Activated B cell treated with CpG ODN at 0.5 μM for 24 hours (primary cell): ENCODE data around the gene HDAC10. TPM values are rescaled to one million over a fixed set of nuclear protein-coding genes. Genes with fewer than 3 reads are reported as not detected.

ENCODE experiments used
- ATAC-seq: fragments of 200-7000 bp; cut with Tn5 transposase; one replicate; pipeline ENCODE4 v1.10.0; 2021; ENCODE audit warnings: low read depth, mild to moderate bottlenecking, moderate library complexity
- CTCF ChIA-PET: fragments of 350-600 bp; sonication (Branson Sonifier 250); formaldehyde crosslinking; loops from one replicate; lab custom pipeline; 2021; ENCODE audit warnings: antibody characterized with exemption; lab: Charles Lee
- POLR2A ChIA-PET: fragments of 350-600 bp; sonication (Branson Sonifier 250); formaldehyde crosslinking; loops from one replicate; lab custom pipeline; 2021; ENCODE audit warnings: antibody characterized with exemption; lab: Charles Lee
- DNase-seq: peaks from one replicate; pipeline ENCODE4 v3.0.0; 2022
- H3K27ac Mint-ChIP-seq: one replicate; pipeline ENCODE4 v1.8.0; 2020; ENCODE audit warnings: mixed read lengths
- H3K27me3 Mint-ChIP-seq: one replicate; pipeline ENCODE4 v1.8.0; 2021; ENCODE audit warnings: mixed read lengths
- H3K36me3 Mint-ChIP-seq: one replicate; pipeline ENCODE4 v1.8.0; 2021; ENCODE audit warnings: low read depth, mixed read lengths
- H3K4me1 Mint-ChIP-seq: one replicate; pipeline ENCODE4 v1.8.0; 2021; ENCODE audit warnings: mixed read lengths
- H3K4me3 Mint-ChIP-seq: one replicate; pipeline ENCODE4 v1.8.0; 2020; ENCODE audit warnings: mild to moderate bottlenecking, mixed read lengths
- H3K9me3 Mint-ChIP-seq: one replicate; pipeline ENCODE4 v1.8.0; 2020; ENCODE audit warnings: mixed read lengths
- intact Hi-C: fragments of 100-400 bp; cut with micrococcal nuclease; formaldehyde crosslinking; loops from one replicate; pipeline ENCODE4 v1.15.1; 2024
- total RNA-seq: library from RNA; stranded (reverse); gene quantifications from 2 replicates; pipeline ENCODE4 v1.2.3, GENCODE V29; 2022
- TF ChIP-seq, protein P1 (sequence below): fragments of 200-600 bp; IDR thresholded peaks from one replicate; pipeline ENCODE4 v1.8.0; 2022; ENCODE audit warnings: antibody characterized with exemption, mild to moderate bottlenecking

The HDAC10 gene
- total RNA-seq, 1 donor from 2014 or later: 68.2 TPM

DNA sequence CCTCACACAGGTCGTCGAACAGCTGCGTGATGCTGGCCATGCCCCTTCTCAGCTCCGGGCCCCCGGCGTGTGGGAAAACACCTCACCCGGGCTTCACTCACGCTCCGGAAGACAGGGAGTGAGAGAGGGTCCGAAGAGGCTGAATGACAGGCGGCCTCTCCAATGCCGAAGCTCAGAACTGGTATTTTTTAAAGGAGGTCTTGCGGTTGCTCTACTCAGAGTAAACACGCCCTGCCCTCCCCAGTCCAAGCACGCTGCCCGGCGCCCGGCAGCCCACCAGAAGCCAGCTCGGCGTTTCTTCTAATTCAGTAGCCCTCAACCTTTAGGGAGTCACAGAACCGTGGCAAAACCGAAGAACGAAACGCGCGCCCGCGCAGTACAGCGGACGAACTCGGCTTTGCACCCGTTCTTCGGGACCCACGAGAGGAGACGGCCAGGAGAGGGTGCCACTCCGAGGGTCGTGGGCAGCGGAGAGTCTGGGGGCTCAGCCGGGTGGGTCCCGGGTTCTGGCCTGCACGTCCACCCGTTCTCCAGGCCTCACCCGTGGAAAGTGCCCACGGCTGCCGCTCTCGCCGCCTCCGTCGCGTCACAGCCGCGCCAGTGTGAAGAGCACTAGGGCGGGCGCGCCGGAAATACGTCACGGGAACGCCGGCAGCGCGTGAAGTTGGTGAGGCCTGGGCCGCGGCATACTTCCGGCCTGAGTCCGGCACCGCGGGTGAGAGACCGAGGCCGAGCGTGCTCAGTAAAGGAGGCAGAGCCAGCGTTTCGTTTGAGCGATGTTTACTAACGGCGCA lies 6.4 kb downstream of the HDAC10 start, which contains the start of gene TUBGCP6:
TUBGCP6 (minus strand) TSS at position 604 of the 794 bp plus-strand sequence; CDS start at position 40, 564 bp downstream.
- Mint-ChIP-seq H3K9me3 (no peaks in the 10 kb centered on the region), H3K36me3 (peaks cover 31% of the 10 kb centered on the region), H3K27ac (peak within 1 kb of the TSS; percentile 100), H3K4me3 (peak within 1 kb of the TSS; percentile 100), H3K27me3 (no peaks in the 10 kb centered on the region), H3K4me1 (peaks cover 52% of the 10 kb centered on the region)
- DNase-seq: peak; percentile 96
- intact Hi-C loops: loop anchor here (1.0 to 10.0 kb wide), 4 partner anchors 54 to 281 kb away; partner anchors contain the start of genes NCAPH2, SBF1 and SCO2
- POLR2A ChIA-PET: interaction anchor here (0.5 to 2.1 kb wide), 19 partner anchors 25 to 384 kb away, joined by 3 to 30 read pairs (median 4); partner anchors contain the start of genes LMF2, MAPK11, NCAPH2 and PLXNB2
- peak; percentile 76 for ATAC-seq
- CTCF ChIA-PET: interaction anchor here (0.6 to 1.8 kb wide), 8 partner anchors 82 to 376 kb away, joined by 3 to 5 read pairs (median 4); partner anchors contain the start of genes DENND6B and SCO2
- TF ChIP-seq, protein P1, sequence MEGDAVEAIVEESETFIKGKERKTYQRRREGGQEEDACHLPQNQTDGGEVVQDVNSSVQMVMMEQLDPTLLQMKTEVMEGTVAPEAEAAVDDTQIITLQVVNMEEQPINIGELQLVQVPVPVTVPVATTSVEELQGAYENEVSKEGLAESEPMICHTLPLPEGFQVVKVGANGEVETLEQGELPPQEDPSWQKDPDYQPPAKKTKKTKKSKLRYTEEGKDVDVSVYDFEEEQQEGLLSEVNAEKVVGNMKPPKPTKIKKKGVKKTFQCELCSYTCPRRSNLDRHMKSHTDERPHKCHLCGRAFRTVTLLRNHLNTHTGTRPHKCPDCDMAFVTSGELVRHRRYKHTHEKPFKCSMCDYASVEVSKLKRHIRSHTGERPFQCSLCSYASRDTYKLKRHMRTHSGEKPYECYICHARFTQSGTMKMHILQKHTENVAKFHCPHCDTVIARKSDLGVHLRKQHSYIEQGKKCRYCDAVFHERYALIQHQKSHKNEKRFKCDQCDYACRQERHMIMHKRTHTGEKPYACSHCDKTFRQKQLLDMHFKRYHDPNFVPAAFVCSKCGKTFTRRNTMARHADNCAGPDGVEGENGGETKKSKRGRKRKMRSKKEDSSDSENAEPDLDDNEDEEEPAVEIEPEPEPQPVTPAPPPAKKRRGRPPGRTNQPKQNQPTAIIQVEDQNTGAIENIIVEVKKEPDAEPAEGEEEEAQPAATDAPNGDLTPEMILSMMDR: no peak

DNA sequence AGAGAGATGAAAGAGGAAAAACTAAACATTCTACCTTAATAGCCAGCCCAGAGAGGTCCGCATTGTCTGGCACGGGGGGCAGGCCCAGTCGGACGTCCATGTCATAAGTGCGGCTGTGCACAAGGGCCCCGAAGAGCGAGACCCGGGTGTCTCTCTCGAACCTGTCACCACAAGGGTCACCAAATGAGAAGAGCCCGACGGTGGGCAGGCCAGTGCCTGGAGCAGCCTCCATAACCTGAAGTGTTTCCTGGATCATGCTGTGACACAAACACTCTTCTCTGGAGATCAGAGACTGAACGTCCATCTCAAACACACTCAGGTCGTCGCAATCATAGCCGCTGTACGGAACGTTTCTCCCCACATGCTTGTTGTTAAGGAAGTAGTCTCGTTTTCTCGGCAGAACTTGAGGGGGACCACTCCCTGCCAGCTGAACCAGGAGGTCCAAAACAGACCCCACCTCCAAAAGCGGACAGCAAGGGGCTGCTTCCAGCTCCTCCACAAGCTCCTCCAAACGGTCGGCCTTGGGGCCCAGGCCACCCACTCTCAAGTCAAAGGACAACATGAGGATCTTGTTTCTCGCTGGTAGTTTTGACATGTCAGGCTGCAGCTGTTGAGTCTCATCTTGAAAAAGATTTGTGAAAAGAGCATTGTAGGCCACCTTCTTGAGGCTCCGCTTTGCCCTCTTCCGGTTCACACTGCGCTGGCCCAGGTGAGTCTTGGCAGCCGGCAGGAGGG lies 7.2 kb downstream of the HDAC10 start:
- no peak for DNase-seq
- H3K9me3 Mint-ChIP-seq: no peaks in the 10 kb centered on the region
- ATAC-seq: no peak
- peak overlapping the region; percentile 100 for H3K27ac Mint-ChIP-seq
- ChIA-PET POLR2A (interaction anchor here (0.6 to 2.1 kb wide), 18 partner anchors 7 to 385 kb away, joined by 3 to 30 read pairs (median 4); partner anchors contain the start of genes HDAC10, LMF2, NCAPH2 and PLXNB2), CTCF (interaction anchor here (0.6 to 1.8 kb wide), 7 partner anchors 83 to 377 kb away, joined by 3 to 5 read pairs (median 4); partner anchors contain the start of genes DENND6B and SCO2)
- peaks cover 51% of the 10 kb centered on the region for H3K4me1 Mint-ChIP-seq
- TF ChIP-seq, protein P1: no peak
- peaks cover 35% of the 10 kb centered on the region for H3K36me3 Mint-ChIP-seq
- H3K4me3 Mint-ChIP-seq: peak overlapping the region; percentile 100
- no peaks in the 10 kb centered on the region for H3K27me3 Mint-ChIP-seq
- intact Hi-C loops: loop anchor here (1.0 to 10.0 kb wide), 4 partner anchors 53 to 315 kb away; partner anchors contain the start of genes NCAPH2 and SBF1

DNA sequence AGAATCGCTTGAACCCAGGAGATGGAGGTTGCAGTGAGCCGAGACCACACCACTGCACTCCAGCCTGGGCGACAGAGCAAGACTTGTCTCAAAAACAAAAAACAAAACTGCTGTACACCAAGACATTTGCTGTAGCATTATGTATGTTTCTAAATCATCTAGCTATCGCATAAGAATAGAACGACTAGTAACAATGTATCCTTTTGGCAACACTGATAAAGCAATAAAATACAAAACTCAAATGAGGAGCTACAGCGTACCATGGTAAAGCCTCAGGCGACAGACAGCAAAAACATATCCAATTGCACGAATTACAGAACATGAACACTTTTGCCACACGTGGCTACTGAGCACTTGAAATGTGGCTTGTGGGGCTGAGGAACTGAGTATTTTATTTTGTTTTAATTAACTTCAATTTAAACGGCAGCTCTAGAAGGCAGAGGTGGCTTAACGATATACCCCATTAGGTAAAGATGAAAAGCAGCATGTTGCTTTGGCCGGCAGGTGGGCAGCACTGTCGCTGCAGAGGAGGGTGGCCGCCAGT lies 8.6 kb downstream of the HDAC10 start:
- ATAC-seq (no peak), DNase-seq (no peak)
- Mint-ChIP-seq H3K27me3 (no peaks in the 10 kb centered on the region), H3K36me3 (peaks cover 36% of the 10 kb centered on the region), H3K4me1 (peaks cover 45% of the 10 kb centered on the region), H3K4me3 (peak overlapping the region; percentile 100), H3K9me3 (no peaks in the 10 kb centered on the region), H3K27ac (no peak overlapping the region)
- TF ChIP-seq, protein P1: no peak
- POLR2A ChIA-PET: interaction anchor here (1.2 to 1.5 kb wide), 2 partner anchors 100 to 208 kb away, joined by 3 to 4 read pairs; no protein-coding TSS in a partner anchor
- intact Hi-C loops: loop anchor here (2.0 to 10.0 kb wide), 2 partner anchors 232 to 314 kb away; partner anchors contain the start of gene SBF1
- CTCF ChIA-PET: interaction anchor here (1.0 to 3.0 kb wide), 9 partner anchors 9 to 379 kb away, joined by 3 to 17 read pairs (median 8); partner anchors contain the start of genes DENND6B, HDAC10 and SCO2

DNA sequence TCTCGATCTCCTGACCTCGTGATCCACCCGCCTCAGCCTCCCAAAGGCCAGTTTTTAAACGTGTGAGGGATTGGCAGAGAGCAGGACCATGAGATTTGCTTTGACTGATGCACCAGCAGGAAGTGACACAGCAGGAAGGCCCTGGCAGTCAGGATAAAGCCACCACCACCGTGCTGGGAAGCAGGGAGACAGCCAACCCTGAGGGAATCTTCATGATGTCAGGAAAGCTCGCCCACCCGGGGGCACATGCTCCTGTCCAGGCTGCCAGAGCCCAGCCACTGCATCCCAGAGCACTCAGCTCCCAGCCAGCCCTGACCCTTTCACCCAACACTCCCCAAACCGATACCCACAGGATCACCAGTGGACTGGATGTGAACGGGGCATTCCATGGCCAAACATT lies 12.3 kb downstream of the HDAC10 start:
- no peak for DNase-seq
- peaks cover 44% of the 10 kb centered on the region for H3K36me3 Mint-ChIP-seq
- ATAC-seq: no peak
- TF ChIP-seq, protein P1: no peak
- no peaks in the 10 kb centered on the region for H3K27me3 Mint-ChIP-seq
- intact Hi-C loops: no loop called here
- CTCF ChIA-PET: interaction anchor here (1.6 kb wide), 1 partner anchor 103 kb away, joined by 4 read pairs; no protein-coding TSS in a partner anchor
- peaks cover 29% of the 10 kb centered on the region for H3K4me1 Mint-ChIP-seq
- H3K9me3 Mint-ChIP-seq: no peaks in the 10 kb centered on the region
- no peak overlapping the region for H3K4me3 Mint-ChIP-seq
- H3K27ac Mint-ChIP-seq: no peak overlapping the region
- POLR2A ChIA-PET: interaction anchor here (0.8 kb wide), 1 partner anchor 314 kb away, joined by 3 read pairs; no protein-coding TSS in a partner anchor
